Osteoblast (primary cell): ENCODE results near the gene NME4. TPM values are rescaled to one million over a fixed set of nuclear protein-coding genes. Genes with fewer than 3 reads are reported as not detected.
A peak's percentile ranks its signal among the peaks of the same experiment; 100 is the strongest.

Experiments
- DNase-seq: peaks from one replicate; pipeline ENCODE4 v3.0.0; 2011; ENCODE audit warnings: low spot score, mixed read lengths; ENCODE audit not compliant: insufficient read length; ENCODE audit errors: missing footprints
- H2AFZ ChIP-seq: 2 replicates; pipeline ENCODE4 v1.6.0; 2011; ENCODE audit warnings: mild to moderate bottlenecking, low read length
- H3K27ac ChIP-seq: 2 replicates; pipeline ENCODE4 v1.5.1; 2011; ENCODE audit warnings: mild to moderate bottlenecking, low read depth, low read length, moderate library complexity
- H3K27me3 ChIP-seq: 2 replicates; pipeline ENCODE4 v1.6.0; 2012; ENCODE audit warnings: mild to moderate bottlenecking, control low read depth, inconsistent platforms, low read length, moderate library complexity; ENCODE audit not compliant: insufficient read depth
- H3K36me3 ChIP-seq: 2 replicates; pipeline ENCODE4 v1.5.1; 2011; ENCODE audit warnings: mild to moderate bottlenecking, low read length, control low read depth, moderate library complexity; ENCODE audit not compliant: insufficient read depth
- H3K4me1 ChIP-seq: 2 replicates; pipeline ENCODE4 v1.5.1; 2011; ENCODE audit warnings: mild to moderate bottlenecking, low read length, control low read depth, moderate library complexity; ENCODE audit not compliant: insufficient read depth
- H3K4me2 ChIP-seq: 2 replicates; pipeline ENCODE4 v1.6.0; 2011; ENCODE audit warnings: mild to moderate bottlenecking, low read length; ENCODE audit not compliant: insufficient read depth
- H3K4me3 ChIP-seq: fragments of 200-600 bp; sonication (generic); 3 replicates; pipeline ENCODE4 v1.5.1; 2012; ENCODE audit warnings: mild to moderate bottlenecking, low read length, inconsistent platforms; ENCODE audit not compliant: insufficient read depth
- H3K79me2 ChIP-seq: 2 replicates; pipeline ENCODE4 v1.6.0; 2012; ENCODE audit warnings: mild to moderate bottlenecking, low read length, control low read depth, inconsistent platforms; ENCODE audit not compliant: insufficient read depth
- H3K9me3 ChIP-seq: 2 replicates; pipeline ENCODE4 v1.5.1; 2011; ENCODE audit warnings: low read depth, low read length, control low read depth
- H4K20me1 ChIP-seq: 2 replicates; pipeline ENCODE4 v1.6.0; 2012; ENCODE audit warnings: mild to moderate bottlenecking, low read length, control low read depth; ENCODE audit not compliant: insufficient read depth
- small RNA-seq: library from RNA; depleted of rRNA; stranded (forward); fragments of <200 nt; gene quantifications from one replicate; pipeline ENCODE3, GENCODE V24; 2012
- total RNA-seq: library from RNA; depleted of rRNA; stranded (reverse); fragments of >200 nt; gene quantifications from 2 replicates; pipeline ENCODE4 v1.2.3, GENCODE V29; 2012
- TF ChIP-seq, protein P1 (sequence below): IDR thresholded peaks from 2 replicates; pipeline ENCODE4 v1.5.1; 2011; ENCODE audit warnings: mild to moderate bottlenecking, low read depth, low read length, moderate library complexity; ENCODE audit errors: extremely low read depth

The NME4 gene
- total RNA-seq, 1 donor = 83.6 TPM

DNA sequence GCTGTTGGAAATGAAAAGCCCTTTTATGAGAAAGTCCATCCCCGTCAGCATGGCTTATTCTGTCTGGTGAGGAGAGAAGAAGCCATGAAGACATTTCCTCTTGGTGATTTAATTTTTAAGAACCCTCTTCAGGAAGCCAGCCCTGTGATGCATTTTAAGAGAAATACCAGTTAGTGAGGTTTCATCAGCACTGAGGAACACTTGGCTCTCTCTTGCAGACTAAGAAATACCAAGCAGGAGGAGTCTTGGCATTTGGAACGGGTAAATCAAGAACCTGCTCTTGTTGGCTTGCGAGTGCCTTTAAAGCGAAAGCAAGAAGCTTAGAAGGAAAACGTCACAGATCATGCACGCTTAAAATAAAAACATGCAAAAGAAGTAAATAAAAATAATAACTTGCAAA is 46.0 kb downstream of the NME4 start:
- Histone ChIP-seq H3K36me3 (no peaks in the 10 kb centered on the region), H3K4me2 (peak overlapping the region; percentile 69), H3K9me3 (no peaks in the 10 kb centered on the region), H4K20me1 (peaks cover 48% of the 10 kb centered on the region), H3K79me2 (peaks cover 69% of the 10 kb centered on the region), H3K4me1 (peaks cover 9% of the 10 kb centered on the region), H3K27ac (peak overlapping the region; percentile 49), H3K27me3 (no peaks in the 10 kb centered on the region), H3K4me3 (peak overlapping the region; percentile 34), H2AFZ (no peak overlapping the region)
- TF ChIP-seq, protein P1, sequence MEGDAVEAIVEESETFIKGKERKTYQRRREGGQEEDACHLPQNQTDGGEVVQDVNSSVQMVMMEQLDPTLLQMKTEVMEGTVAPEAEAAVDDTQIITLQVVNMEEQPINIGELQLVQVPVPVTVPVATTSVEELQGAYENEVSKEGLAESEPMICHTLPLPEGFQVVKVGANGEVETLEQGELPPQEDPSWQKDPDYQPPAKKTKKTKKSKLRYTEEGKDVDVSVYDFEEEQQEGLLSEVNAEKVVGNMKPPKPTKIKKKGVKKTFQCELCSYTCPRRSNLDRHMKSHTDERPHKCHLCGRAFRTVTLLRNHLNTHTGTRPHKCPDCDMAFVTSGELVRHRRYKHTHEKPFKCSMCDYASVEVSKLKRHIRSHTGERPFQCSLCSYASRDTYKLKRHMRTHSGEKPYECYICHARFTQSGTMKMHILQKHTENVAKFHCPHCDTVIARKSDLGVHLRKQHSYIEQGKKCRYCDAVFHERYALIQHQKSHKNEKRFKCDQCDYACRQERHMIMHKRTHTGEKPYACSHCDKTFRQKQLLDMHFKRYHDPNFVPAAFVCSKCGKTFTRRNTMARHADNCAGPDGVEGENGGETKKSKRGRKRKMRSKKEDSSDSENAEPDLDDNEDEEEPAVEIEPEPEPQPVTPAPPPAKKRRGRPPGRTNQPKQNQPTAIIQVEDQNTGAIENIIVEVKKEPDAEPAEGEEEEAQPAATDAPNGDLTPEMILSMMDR = no peak
- peak; percentile 90 for DNase-seq

DNA sequence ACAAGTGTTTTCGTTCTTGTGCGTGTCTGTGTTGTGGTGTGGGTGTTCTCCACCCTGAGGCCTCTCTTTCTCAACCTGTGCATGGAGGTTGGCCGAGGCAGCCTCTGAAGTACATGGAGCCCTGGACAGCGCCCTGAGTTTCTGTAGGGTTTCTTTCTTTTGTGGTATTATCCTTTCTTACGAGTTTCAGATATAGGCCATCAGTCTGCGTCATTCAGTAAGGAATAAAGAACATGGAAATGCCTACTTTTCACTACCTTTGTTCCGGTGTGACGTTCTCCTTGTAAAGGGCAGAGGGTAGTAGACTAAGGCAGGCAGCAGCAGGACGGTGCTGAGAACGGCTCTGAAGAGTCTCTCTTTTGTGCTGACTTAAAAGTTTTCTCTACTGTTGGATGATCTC is 47.0 kb downstream of the NME4 start:
- peak; percentile 58 for DNase-seq
- peaks cover 48% of the 10 kb centered on the region for H4K20me1 ChIP-seq

DNA sequence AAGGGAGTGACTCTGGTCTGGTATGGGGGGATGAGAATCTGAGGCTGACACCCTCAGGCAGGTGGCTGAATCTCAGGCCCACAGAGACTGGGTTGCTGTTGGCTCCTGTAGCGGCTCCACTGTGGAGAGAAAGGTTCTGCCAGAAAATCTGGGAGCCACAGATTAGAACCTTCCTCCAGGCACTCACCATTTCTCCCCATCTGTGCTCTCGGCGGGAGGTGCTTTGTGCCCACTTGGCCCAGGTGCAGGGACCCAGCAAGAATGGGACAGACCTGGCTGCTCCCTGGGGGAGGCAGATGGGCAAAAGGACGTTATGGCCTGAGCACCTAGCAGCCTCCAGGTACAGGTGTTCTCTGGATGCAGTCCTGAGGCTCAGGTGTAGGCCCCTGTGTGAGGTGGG is 48.6 kb downstream of the NME4 start:
- DNase-seq = peak; percentile 47
- no peaks in the 10 kb centered on the region for H3K9me3 ChIP-seq
- TF ChIP-seq, protein P1 = no peak

More for the DNA sequence above, 47.0 kb downstream of the NME4 start:
- TF ChIP-seq, protein P1 = no peak
- H3K4me3 ChIP-seq = no peak overlapping the region
- H3K79me2 ChIP-seq = peaks cover 63% of the 10 kb centered on the region
- H3K27ac ChIP-seq = no peak overlapping the region
- H3K4me1 ChIP-seq = peaks cover 9% of the 10 kb centered on the region
- no peak overlapping the region for H2AFZ ChIP-seq
- H3K36me3 ChIP-seq = no peaks in the 10 kb centered on the region
- H3K4me2 ChIP-seq = no peak overlapping the region
- H3K27me3 ChIP-seq = no peaks in the 10 kb centered on the region
- H3K9me3 ChIP-seq = no peaks in the 10 kb centered on the region

More for the DNA sequence above, 48.6 kb downstream of the NME4 start:
- Histone ChIP-seq H4K20me1 (peaks cover 47% of the 10 kb centered on the region), H3K79me2 (peaks cover 65% of the 10 kb centered on the region), H3K27me3 (no peaks in the 10 kb centered on the region), H3K4me1 (peaks cover 9% of the 10 kb centered on the region), H3K4me3 (no peak overlapping the region), H3K4me2 (no peak overlapping the region), H2AFZ (no peak overlapping the region), H3K27ac (no peak overlapping the region), H3K36me3 (no peaks in the 10 kb centered on the region)

Small RNAs within 50 kb of the gene (small RNA-seq; reads per million reads assigned to genes)
- gene RF00019 = not detected

Other genes starting within 250 kb of the NME4 start
- gene HBZ, start 244.6 kb upstream of the NME4 start, total RNA-seq = not detected in 2 replicates
- not detected in 2 replicates for gene HBM, start 231.2 kb upstream of the NME4 start, total RNA-seq
- not detected in 2 replicates for gene HBA2, start 224.3 kb upstream of the NME4 start, total RNA-seq
- not detected in 2 replicates for gene HBA1, start 220.5 kb upstream of the NME4 start, total RNA-seq
- not detected in 2 replicates for gene HBQ1, start 216.7 kb upstream of the NME4 start, total RNA-seq
- 44.8 and 46.0 TPM in 2 replicates for gene LUC7L, start 167.8 kb upstream of the NME4 start, total RNA-seq
- 86.0 and 113 TPM in 2 replicates for gene FAM234A, start 162.4 kb upstream of the NME4 start, total RNA-seq
- gene RGS11, start 121.3 kb upstream of the NME4 start, total RNA-seq = 0.36 and 0.59 TPM in 2 replicates
- not detected in 2 replicates for gene ARHGDIG, start 116.6 kb upstream of the NME4 start, total RNA-seq
- gene PDIA2, start 114.0 kb upstream of the NME4 start, total RNA-seq = not detected in 2 replicates
- 21.5 and 21.7 TPM in 2 replicates for gene AXIN1, start 44.5 kb upstream of the NME4 start, total RNA-seq
- 50.7 and 55.4 TPM in 2 replicates for gene MRPL28, start 26.7 kb upstream of the NME4 start, total RNA-seq
- gene PGAP6, start 15.2 kb upstream of the NME4 start, total RNA-seq = 40.1 and 54.3 TPM in 2 replicates
- 18.1 and 24.5 TPM in 2 replicates for gene DECR2, start 4.7 kb downstream of the NME4 start, total RNA-seq
- 22.7 and 25.3 TPM in 2 replicates for gene RAB11FIP3, start 28.4 kb downstream of the NME4 start, total RNA-seq
- gene CAPN15, start 130.5 kb downstream of the NME4 start, total RNA-seq = 25.3 and 27.1 TPM in 2 replicates
- under 0.01 TPM in 1 of 2 replicates, not detected in the other for gene PRR35, start 163.2 kb downstream of the NME4 start, total RNA-seq
- gene NHLRC4, start 169.8 kb downstream of the NME4 start, total RNA-seq = 1.2 and 2.2 TPM in 2 replicates
- 25.6 and 29.0 TPM in 2 replicates for gene PIGQ, start 172.8 kb downstream of the NME4 start, total RNA-seq
- gene RAB40C, start 192.9 kb downstream of the NME4 start, total RNA-seq = 11.2 and 13.3 TPM in 2 replicates
- gene WFIKKN1, start 233.8 kb downstream of the NME4 start, total RNA-seq = under 0.01 and 0.36 TPM in 2 replicates
- gene METTL26, start 239.1 kb downstream of the NME4 start, total RNA-seq = 72.8 and 76.0 TPM in 2 replicates
- 20.0 and 20.3 TPM in 2 replicates for gene MCRIP2, start 244.6 kb downstream of the NME4 start, total RNA-seq